ENCODE measurements around the gene ATP13A2.

Gene ATP13A2

DNA sequence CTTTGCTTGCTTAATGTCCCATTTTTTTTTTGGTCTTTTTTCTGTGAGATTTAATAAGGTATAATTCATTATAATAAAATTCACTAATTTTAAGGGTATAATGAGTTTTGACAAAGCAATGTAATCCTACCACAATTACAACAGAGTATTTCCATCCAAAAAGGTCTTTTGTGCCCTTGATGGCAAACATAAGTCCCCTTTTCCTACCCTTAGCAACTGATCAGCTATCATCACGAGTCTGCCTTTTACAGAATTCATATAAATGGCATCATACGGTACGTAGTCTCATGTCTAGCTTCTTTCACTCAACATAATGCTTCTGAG, 34.6 kb upstream of the ATP13A2 start:
- H3K9ac ChIP-seq (ENCODE audit: low read depth, low read length), result no peak overlapping the region
- H3K9me3 ChIP-seq (ENCODE audit: control insufficient read depth, insufficient read depth, low read length), result no peaks in the 10 kb centered on the region
- peaks cover 8% of the 10 kb centered on the region for H3K36me3 ChIP-seq (ENCODE audit: insufficient read depth, low read length)
- H3K4me1 ChIP-seq (ENCODE audit: insufficient read depth, low read length), result no peaks in the 10 kb centered on the region

- H3K36me3 ChIP-seq (ENCODE audit: insufficient read depth, low read length), result peaks cover 8% of the 10 kb centered on the region
- H3K9ac ChIP-seq (ENCODE audit: low read depth, low read length), result no peak overlapping the region
Measured at GRCh38 chr1:17045634-17046333, 34.1 kb upstream of the ATP13A2 start.

DNA sequence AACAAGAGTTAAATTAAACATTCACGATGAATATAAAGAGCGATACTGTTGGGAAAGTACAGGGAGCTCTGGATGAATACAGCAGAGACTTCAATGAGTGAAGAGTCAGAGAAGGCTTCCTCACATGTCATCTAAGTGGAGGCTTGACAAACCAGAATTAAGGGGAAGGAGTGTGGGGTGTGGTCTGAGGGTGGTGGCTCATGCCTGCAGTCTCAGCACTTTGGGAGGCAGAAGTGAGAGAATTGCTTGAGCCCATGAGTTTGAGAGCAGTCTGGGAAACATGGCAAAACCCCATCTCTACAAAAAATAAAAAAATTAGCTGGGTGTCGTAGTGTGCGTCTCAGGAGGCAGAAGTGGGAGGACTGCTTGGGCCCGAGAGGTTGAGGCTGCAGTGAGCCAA, 33.4 kb upstream of the ATP13A2 start:
- H3K4me1 ChIP-seq (ENCODE audit: insufficient read depth, low read length), result no peaks in the 10 kb centered on the region
- peaks cover 8% of the 10 kb centered on the region; the same call in 1 of the 2 replicates for H3K36me3 ChIP-seq (ENCODE audit: insufficient read depth, low read length)
- no peak overlapping the region for H3K9ac ChIP-seq (ENCODE audit: low read depth, low read length)
- H3K9me3 ChIP-seq (ENCODE audit: control insufficient read depth, insufficient read depth, low read length), result no peaks in the 10 kb centered on the region

More at GRCh38 chr1:17045634-17046333, 34.1 kb upstream of the ATP13A2 start:
- Histone ChIP-seq H3K4me1 (ENCODE audit: insufficient read depth, low read length) (no peaks in the 10 kb centered on the region), H3K9me3 (ENCODE audit: control insufficient read depth, insufficient read depth, low read length) (no peaks in the 10 kb centered on the region)

GRCh38 chr1:17043676-17044075, 31.9 kb upstream of the ATP13A2 start:
- peaks cover 12% of the 10 kb centered on the region; the same call in 1 of the 2 replicates for H3K36me3 ChIP-seq (ENCODE audit: insufficient read depth, low read length)
- no peaks in the 10 kb centered on the region for H3K9me3 ChIP-seq (ENCODE audit: control insufficient read depth, insufficient read depth, low read length)
- H3K4me1 ChIP-seq (ENCODE audit: insufficient read depth, low read length), result no peaks in the 10 kb centered on the region
- no peak overlapping the region for H3K9ac ChIP-seq (ENCODE audit: low read depth, low read length)

- Histone ChIP-seq H3K36me3 (ENCODE audit: insufficient read depth, low read length) (peaks cover 12% of the 10 kb centered on the region; the same call in 1 of the 2 replicates), H3K9ac (ENCODE audit: low read depth, low read length) (no peak overlapping the region), H3K9me3 (ENCODE audit: control insufficient read depth, insufficient read depth, low read length) (no peaks in the 10 kb centered on the region), H3K4me1 (ENCODE audit: insufficient read depth, low read length) (no peaks in the 10 kb centered on the region)
Measured at GRCh38 chr1:17040135-17040534, 28.4 kb upstream of the ATP13A2 start.

DNA sequence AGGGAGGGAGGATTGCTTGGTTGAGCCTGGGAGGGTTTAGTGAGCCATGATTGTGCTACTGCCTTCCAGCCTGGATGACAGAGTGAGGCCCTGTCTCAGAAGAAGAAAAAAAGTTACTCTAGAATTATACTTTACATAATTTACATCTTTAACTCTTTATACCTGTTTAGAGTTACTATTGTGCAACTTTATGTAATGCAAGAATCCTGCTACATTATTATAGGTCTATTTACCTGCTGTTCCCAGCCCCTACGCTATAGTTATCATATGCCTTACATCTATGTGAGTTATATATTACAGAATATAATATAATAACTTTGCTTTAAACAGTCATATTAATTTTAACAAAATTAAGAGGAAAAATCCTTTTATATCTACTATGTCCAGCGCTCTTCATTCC, 27.8 kb upstream of the ATP13A2 start:
- Histone ChIP-seq H3K36me3 (ENCODE audit: insufficient read depth, low read length) (peaks cover 12% of the 10 kb centered on the region; the same call in 1 of the 2 replicates), H3K9me3 (ENCODE audit: control insufficient read depth, insufficient read depth, low read length) (no peaks in the 10 kb centered on the region)

DNA sequence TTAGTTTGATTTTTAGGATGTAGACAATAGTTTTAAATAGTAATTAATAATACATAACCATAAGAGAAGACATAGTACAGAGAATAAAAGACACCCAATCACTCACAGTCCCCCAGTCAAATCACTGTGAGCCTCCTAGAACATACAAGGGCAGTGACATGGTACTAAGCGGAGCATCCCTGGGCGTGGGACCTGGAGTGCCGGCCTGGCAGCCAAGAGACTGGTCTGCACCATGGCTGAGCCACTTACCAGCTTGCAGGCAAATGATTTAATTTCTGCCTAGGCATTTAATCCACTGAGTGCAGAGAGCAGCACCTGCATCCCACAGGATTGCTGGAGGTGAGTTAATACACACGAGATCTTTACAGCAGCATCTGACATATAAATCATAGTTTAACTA, 21.8 kb upstream of the ATP13A2 start:
- peaks cover 9% of the 10 kb centered on the region for H3K36me3 ChIP-seq (ENCODE audit: insufficient read depth, low read length)

More for the DNA sequence above, 27.8 kb upstream of the ATP13A2 start:
- no peak overlapping the region for H3K9ac ChIP-seq (ENCODE audit: low read depth, low read length)
- no peaks in the 10 kb centered on the region for H3K4me1 ChIP-seq (ENCODE audit: insufficient read depth, low read length)

GRCh38 chr1:17032741-17033140, 21.0 kb upstream of the ATP13A2 start:
- H3K9ac ChIP-seq (ENCODE audit: low read depth, low read length), result no peak overlapping the region
- no peaks in the 10 kb centered on the region for H3K4me1 ChIP-seq (ENCODE audit: insufficient read depth, low read length)
- H3K36me3 ChIP-seq (ENCODE audit: insufficient read depth, low read length), result peaks cover 11% of the 10 kb centered on the region
- no peaks in the 10 kb centered on the region for H3K9me3 ChIP-seq (ENCODE audit: control insufficient read depth, insufficient read depth, low read length)

More for the DNA sequence above, 21.8 kb upstream of the ATP13A2 start:
- Histone ChIP-seq H3K9me3 (ENCODE audit: control insufficient read depth, insufficient read depth, low read length) (no peaks in the 10 kb centered on the region), H3K9ac (ENCODE audit: low read depth, low read length) (no peak overlapping the region), H3K4me1 (ENCODE audit: insufficient read depth, low read length) (no peaks in the 10 kb centered on the region)

GRCh38 chr1:17031436-17031835, 19.7 kb upstream of the ATP13A2 start:
- H3K36me3 ChIP-seq (ENCODE audit: insufficient read depth, low read length), result peaks cover 11% of the 10 kb centered on the region
- H3K9ac ChIP-seq (ENCODE audit: low read depth, low read length), result no peak overlapping the region
- H3K4me1 ChIP-seq (ENCODE audit: insufficient read depth, low read length), result no peaks in the 10 kb centered on the region
- no peaks in the 10 kb centered on the region for H3K9me3 ChIP-seq (ENCODE audit: control insufficient read depth, insufficient read depth, low read length)

DNA sequence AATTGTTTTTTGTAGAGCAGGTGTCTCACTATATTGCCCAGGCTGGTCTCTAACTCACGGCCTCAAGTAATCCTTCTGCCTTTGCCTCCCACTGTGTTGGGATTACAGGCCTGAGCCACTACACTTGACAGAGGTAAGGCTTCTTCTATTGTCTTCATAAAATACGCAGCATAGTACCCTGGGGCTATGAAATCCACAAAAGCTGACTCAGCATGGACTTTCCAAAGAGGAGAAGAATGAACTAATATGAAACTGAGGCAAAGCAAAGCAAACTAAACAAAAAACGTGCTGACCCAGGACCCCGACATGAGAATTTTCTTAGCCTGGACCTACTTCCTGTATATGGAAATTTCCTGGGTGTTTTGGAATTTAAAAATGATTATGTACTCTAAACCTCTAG, 18.5 kb upstream of the ATP13A2 start:
- H3K9me3 ChIP-seq (ENCODE audit: control insufficient read depth, insufficient read depth, low read length), result no peaks in the 10 kb centered on the region
- no peak overlapping the region for H3K9ac ChIP-seq (ENCODE audit: low read depth, low read length)
- H3K36me3 ChIP-seq (ENCODE audit: insufficient read depth, low read length), result peaks cover 13% of the 10 kb centered on the region
- H3K4me1 ChIP-seq (ENCODE audit: insufficient read depth, low read length), result no peaks in the 10 kb centered on the region

GRCh38 chr1:17028662-17029188, 17.0 kb upstream of the ATP13A2 start:
- Histone ChIP-seq H3K9ac (ENCODE audit: low read depth, low read length) (no peak overlapping the region), H3K36me3 (ENCODE audit: insufficient read depth, low read length) (peaks cover 17% of the 10 kb centered on the region), H3K9me3 (ENCODE audit: control insufficient read depth, insufficient read depth, low read length) (no peaks in the 10 kb centered on the region), H3K4me1 (ENCODE audit: insufficient read depth, low read length) (no peaks in the 10 kb centered on the region)

GRCh38 chr1:17027900-17028299, 16.2 kb upstream of the ATP13A2 start:
- H3K36me3 ChIP-seq (ENCODE audit: insufficient read depth, low read length), result peaks cover 25% of the 10 kb centered on the region
- no peaks in the 10 kb centered on the region for H3K9me3 ChIP-seq (ENCODE audit: control insufficient read depth, insufficient read depth, low read length)
- H3K9ac ChIP-seq (ENCODE audit: low read depth, low read length), result no peak overlapping the region
- no peaks in the 10 kb centered on the region for H3K4me1 ChIP-seq (ENCODE audit: insufficient read depth, low read length)

- Histone ChIP-seq H3K9ac (ENCODE audit: low read depth, low read length) (no peak overlapping the region), H3K36me3 (ENCODE audit: insufficient read depth, low read length) (peaks cover 29% of the 10 kb centered on the region), H3K9me3 (ENCODE audit: control insufficient read depth, insufficient read depth, low read length) (no peaks in the 10 kb centered on the region), H3K4me1 (ENCODE audit: insufficient read depth, low read length) (no peaks in the 10 kb centered on the region)
Measured at GRCh38 chr1:17027403-17027802, 15.7 kb upstream of the ATP13A2 start.

- H3K9ac ChIP-seq (ENCODE audit: low read depth, low read length), result no peak overlapping the region
- no peaks in the 10 kb centered on the region for H3K9me3 ChIP-seq (ENCODE audit: control insufficient read depth, insufficient read depth, low read length)
- H3K4me1 ChIP-seq (ENCODE audit: insufficient read depth, low read length), result no peaks in the 10 kb centered on the region
- H3K36me3 ChIP-seq (ENCODE audit: insufficient read depth, low read length), result peaks cover 45% of the 10 kb centered on the region
Measured at GRCh38 chr1:17024721-17025120, 13.0 kb upstream of the ATP13A2 start.

DNA sequence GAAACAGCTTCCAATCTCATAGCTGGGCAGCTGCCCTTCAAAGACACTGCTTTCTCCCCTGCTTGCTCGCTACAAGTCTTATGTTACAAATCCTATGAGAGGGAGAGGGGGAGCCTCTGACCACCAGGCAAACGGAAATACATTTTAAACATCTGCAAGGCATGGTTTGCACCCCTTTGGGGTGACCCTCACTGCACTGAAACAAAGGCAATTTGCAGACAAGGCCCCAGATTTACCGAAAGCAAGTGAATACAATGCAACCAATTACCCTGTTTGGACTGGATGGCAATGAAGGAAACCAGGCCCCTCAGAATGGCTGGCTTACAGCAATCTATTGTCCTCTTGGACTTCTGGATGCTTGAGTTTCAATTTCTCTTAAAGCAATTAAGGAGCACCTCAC, 11.8 kb upstream of the ATP13A2 start:
- H3K9me3 ChIP-seq (ENCODE audit: control insufficient read depth, insufficient read depth, low read length), result no peaks in the 10 kb centered on the region
- H3K4me1 ChIP-seq (ENCODE audit: insufficient read depth, low read length), result no peaks in the 10 kb centered on the region
- H3K9ac ChIP-seq (ENCODE audit: low read depth, low read length), result no peak overlapping the region
- peaks cover 44% of the 10 kb centered on the region for H3K36me3 ChIP-seq (ENCODE audit: insufficient read depth, low read length)

Measured in ES-I3 (cell line).